Colonic mucosa (tissue), 4 donors: Measurements from ENCODE around the gene TENM4. TPM values are rescaled to one million over a fixed set of nuclear protein-coding genes. Genes with fewer than 3 reads are reported as not detected.

Experiments
- DNase-seq: peaks from one replicate; pipeline ENCODE4 v3.0.0-alpha.2; 2020
- H3K27ac ChIP-seq: fragments of 200-600 bp; one replicate; pipeline ENCODE4 v1.8.0; 2021
- H3K27me3 ChIP-seq: fragments of 200-600 bp; one replicate; pipeline ENCODE4 v1.8.0; 2021
- H3K36me3 ChIP-seq: fragments of 200-600 bp; one replicate; pipeline ENCODE4 v1.8.0; 2021
- H3K4me1 ChIP-seq: fragments of 200-600 bp; one replicate; pipeline ENCODE4 v1.8.0; 2021; ENCODE audit warnings: mild to moderate bottlenecking
- H3K4me3 ChIP-seq: fragments of 200-600 bp; one replicate; pipeline ENCODE4 v1.8.0; 2021
- H3K9ac ChIP-seq, 2 donors: one replicate each; pipeline ENCODE4 v1.7.0; 2013; ENCODE audit warnings: control low read depth in 2 of 2, low read depth in 2 of 2, low read length in 2 of 2
- H3K9me3 ChIP-seq: fragments of 200-600 bp; one replicate; pipeline ENCODE4 v1.8.0; 2021
- intact Hi-C: fragments of 100-400 bp; cut with DNase I; formaldehyde crosslinking; loops from one replicate; pipeline ENCODE4 v1.14.1; 2022
- total RNA-seq, 2 donors: library from RNA; stranded (reverse); fragmentation: NEBNext Ultra II Directional in 1 of 2; extraction: Animal tissue kit (Norgen Biotek cat#: 25700) in 1 of 2; gene quantifications; one replicate each; pipeline ENCODE4 v1.2.1, GENCODE V29; 2021
- TF ChIP-seq, protein P1 (sequence below): fragments of 200-600 bp; IDR thresholded peaks from one replicate; pipeline ENCODE4 v1.8.0; 2022; ENCODE audit warnings: antibody characterized with exemption, mild to moderate bottlenecking
- donor health status: healthy.
- donor health status: DM: no; HTN: no; CAD: no.
- donor health status: DM: no; HTN: no; CAD: no.

TENM4 gene
- total RNA-seq, 2 donors from 2014 or later, result 0.48 to 1.2 TPM

DNA sequence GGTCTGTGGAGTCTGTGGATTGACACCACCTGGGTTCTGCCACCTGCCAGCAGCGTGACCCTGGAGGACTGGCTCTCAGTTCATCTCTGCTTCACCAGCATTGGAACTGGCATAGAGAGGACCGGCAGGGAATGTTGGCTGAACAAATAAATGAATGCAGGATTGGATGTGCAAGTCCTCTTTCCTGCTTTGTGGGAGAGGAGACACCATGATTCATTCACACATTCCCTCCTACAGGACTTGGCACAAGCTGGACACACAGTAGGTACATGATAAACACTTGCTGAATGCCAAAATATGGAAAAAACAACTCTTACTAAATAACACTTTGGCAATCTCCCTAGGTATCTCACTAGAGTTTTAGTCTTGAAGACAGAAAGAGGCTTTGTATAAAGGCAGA, 749.6 kb downstream of the TENM4 start:
- no peak overlapping the region for H3K4me3 ChIP-seq
- H3K9me3 ChIP-seq, result no peaks in the 10 kb centered on the region
- intact Hi-C loops, result no loop called here
- DNase-seq, result no peak
- TF ChIP-seq, protein P1, sequence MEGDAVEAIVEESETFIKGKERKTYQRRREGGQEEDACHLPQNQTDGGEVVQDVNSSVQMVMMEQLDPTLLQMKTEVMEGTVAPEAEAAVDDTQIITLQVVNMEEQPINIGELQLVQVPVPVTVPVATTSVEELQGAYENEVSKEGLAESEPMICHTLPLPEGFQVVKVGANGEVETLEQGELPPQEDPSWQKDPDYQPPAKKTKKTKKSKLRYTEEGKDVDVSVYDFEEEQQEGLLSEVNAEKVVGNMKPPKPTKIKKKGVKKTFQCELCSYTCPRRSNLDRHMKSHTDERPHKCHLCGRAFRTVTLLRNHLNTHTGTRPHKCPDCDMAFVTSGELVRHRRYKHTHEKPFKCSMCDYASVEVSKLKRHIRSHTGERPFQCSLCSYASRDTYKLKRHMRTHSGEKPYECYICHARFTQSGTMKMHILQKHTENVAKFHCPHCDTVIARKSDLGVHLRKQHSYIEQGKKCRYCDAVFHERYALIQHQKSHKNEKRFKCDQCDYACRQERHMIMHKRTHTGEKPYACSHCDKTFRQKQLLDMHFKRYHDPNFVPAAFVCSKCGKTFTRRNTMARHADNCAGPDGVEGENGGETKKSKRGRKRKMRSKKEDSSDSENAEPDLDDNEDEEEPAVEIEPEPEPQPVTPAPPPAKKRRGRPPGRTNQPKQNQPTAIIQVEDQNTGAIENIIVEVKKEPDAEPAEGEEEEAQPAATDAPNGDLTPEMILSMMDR, result no peak
- no peak overlapping the region for H3K9ac ChIP-seq
- no peak overlapping the region for H3K27ac ChIP-seq
- no peaks in the 10 kb centered on the region for H3K36me3 ChIP-seq
- H3K4me1 ChIP-seq, result no peaks in the 10 kb centered on the region
- no peaks in the 10 kb centered on the region for H3K27me3 ChIP-seq

- H3K27ac ChIP-seq, result no peak overlapping the region
- H3K36me3 ChIP-seq, result no peaks in the 10 kb centered on the region
- H3K4me1 ChIP-seq, result no peaks in the 10 kb centered on the region
- no peak overlapping the region for H3K9ac ChIP-seq
- intact Hi-C loops, result no loop called here
- TF ChIP-seq, protein P1, result no peak
- H3K9me3 ChIP-seq, result no peaks in the 10 kb centered on the region
- no peak overlapping the region for H3K4me3 ChIP-seq
- DNase-seq, result no peak
- H3K27me3 ChIP-seq, result no peaks in the 10 kb centered on the region
Measured at GRCh38 chr11:78690352-78690987, 750.4 kb downstream of the TENM4 start.

- H3K27ac ChIP-seq, result no peak overlapping the region
- TF ChIP-seq, protein P1, result no peak
- intact Hi-C loops, result no loop called here
- DNase-seq, result no peak
- H3K27me3 ChIP-seq, result no peaks in the 10 kb centered on the region
- no peak overlapping the region for H3K9ac ChIP-seq
- no peaks in the 10 kb centered on the region for H3K4me1 ChIP-seq
- H3K4me3 ChIP-seq, result no peak overlapping the region
- H3K9me3 ChIP-seq, result no peaks in the 10 kb centered on the region
- H3K36me3 ChIP-seq, result no peaks in the 10 kb centered on the region
Measured at GRCh38 chr11:78689585-78690153, 751.2 kb downstream of the TENM4 start.

DNA sequence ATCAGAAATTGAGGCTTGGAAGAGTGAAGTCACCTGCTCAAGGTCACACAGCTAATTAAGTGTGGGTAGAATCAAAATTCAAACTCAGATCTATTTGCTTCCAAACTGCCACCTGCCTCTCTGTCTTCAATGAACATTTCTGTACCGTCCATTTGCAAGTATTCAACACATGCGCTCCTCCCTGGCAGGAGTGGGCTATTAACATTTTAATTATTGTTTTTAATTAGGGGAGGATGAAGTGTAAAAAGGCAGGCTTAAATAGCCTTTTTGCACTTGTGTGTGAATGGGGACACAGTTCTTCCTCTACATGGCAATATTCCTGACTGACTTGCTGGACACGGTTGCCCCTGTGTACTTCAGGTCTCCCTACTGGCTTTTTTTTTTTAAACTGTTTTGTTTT, 751.7 kb downstream of the TENM4 start:
- Histone ChIP-seq H3K36me3 (no peaks in the 10 kb centered on the region), H3K27me3 (no peaks in the 10 kb centered on the region), H3K4me3 (no peak overlapping the region), H3K4me1 (no peaks in the 10 kb centered on the region), H3K9me3 (no peaks in the 10 kb centered on the region), H3K9ac (no peak overlapping the region), H3K27ac (no peak overlapping the region)
- TF ChIP-seq, protein P1, result no peak
- DNase-seq, result no peak
- intact Hi-C loops, result no loop called here

DNA sequence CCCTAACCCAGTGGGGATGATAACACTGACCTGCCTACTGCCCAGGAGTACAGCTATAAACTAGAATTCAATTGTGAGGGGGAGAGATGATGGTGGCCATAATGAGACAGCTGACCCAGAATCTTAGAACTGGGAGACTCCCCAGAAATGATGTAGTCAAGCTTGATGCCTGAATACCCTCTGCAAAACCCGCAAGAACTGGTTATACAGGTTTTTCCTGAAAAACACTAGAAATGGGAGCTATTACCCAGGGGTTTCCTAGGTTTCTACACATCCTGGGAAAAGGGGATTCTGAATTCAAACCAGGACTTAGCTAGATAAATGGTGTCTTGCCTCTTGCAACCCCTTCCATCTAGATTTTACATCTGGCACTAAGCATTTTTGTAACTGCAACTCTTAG, 752.4 kb downstream of the TENM4 start:
- Histone ChIP-seq H3K27ac (no peak overlapping the region), H3K4me3 (no peak overlapping the region), H3K4me1 (no peaks in the 10 kb centered on the region), H3K9ac (no peak overlapping the region), H3K36me3 (no peaks in the 10 kb centered on the region), H3K27me3 (no peaks in the 10 kb centered on the region), H3K9me3 (no peaks in the 10 kb centered on the region)
- no peak for DNase-seq
- intact Hi-C loops, result no loop called here
- TF ChIP-seq, protein P1, result no peak
